DOHH2 (cell line): Measurements from ENCODE around the gene LAMB2.

Experiments
- H3F3A ChIP-seq: fragments of 200-600 bp; sonication (generic), shearing (Covaris generic); 2 replicates; pipeline ENCODE4 v1.6.0; 2016; ENCODE audit warnings: antibody characterized with exemption, mild to moderate bottlenecking; ENCODE audit not compliant: control insufficient read depth, insufficient read depth
- H3K27ac ChIP-seq: fragments of 200-600 bp; sonication (generic); 2 replicates; pipeline ENCODE4 v1.5.1; 2014; ENCODE audit warnings: low read depth, mild to moderate bottlenecking, low read length, moderate library complexity
- H3K27me3 ChIP-seq: fragments of 200-600 bp; sonication (generic); 2 replicates; pipeline ENCODE4 v1.6.1; 2014; ENCODE audit warnings: mild to moderate bottlenecking, low read length, mixed read lengths; ENCODE audit not compliant: control insufficient read depth
- H3K36me3 ChIP-seq: fragments of 200-600 bp; sonication (generic); 2 replicates; pipeline ENCODE4 v1.6.1; 2014; ENCODE audit warnings: mild to moderate bottlenecking, low read length, moderate library complexity, mixed read lengths; ENCODE audit not compliant: control insufficient read depth
- H3K4me1 ChIP-seq: fragments of 200-600 bp; sonication (generic); 2 replicates; pipeline ENCODE4 v1.6.1; 2014; ENCODE audit warnings: mild to moderate bottlenecking, low read length, mixed read lengths; ENCODE audit not compliant: control insufficient read depth
- H3K4me2 ChIP-seq: fragments of 200-600 bp; sonication (generic); 2 replicates; pipeline ENCODE4 v1.6.0; 2014; ENCODE audit warnings: mild to moderate bottlenecking, low read length, moderate library complexity
- H3K4me3 ChIP-seq: fragments of 200-600 bp; sonication (generic); 2 replicates; pipeline ENCODE4 v1.5.1; 2014; ENCODE audit warnings: mild to moderate bottlenecking, low read length, mixed read lengths
- H3K79me2 ChIP-seq: fragments of 200-600 bp; sonication (generic); 2 replicates; pipeline ENCODE4 v1.6.1; 2014; ENCODE audit warnings: mild to moderate bottlenecking, low read length, mixed read lengths; ENCODE audit not compliant: control insufficient read depth
- H3K9me2 ChIP-seq: fragments of 200-600 bp; sonication (generic); replicated peaks from 2 replicates; pipeline ENCODE4 v1.6.1; 2014; ENCODE audit warnings: mild to moderate bottlenecking, low read length, mixed read lengths; ENCODE audit not compliant: control insufficient read depth
- H3K9me3 ChIP-seq: fragments of 200-600 bp; sonication (generic); 2 replicates; pipeline ENCODE4 v1.6.1; 2014; ENCODE audit warnings: antibody characterized with exemption, low read length, mixed read lengths; ENCODE audit not compliant: control insufficient read depth, insufficient read depth
- H4K20me1 ChIP-seq: fragments of 200-600 bp; sonication (generic); 2 replicates; pipeline ENCODE4 v1.6.0; 2014; ENCODE audit warnings: low read depth, mild to moderate bottlenecking, antibody characterized with exemption, low read length, moderate library complexity; ENCODE audit not compliant: control insufficient read depth, insufficient read depth
- CTCF ChIP-seq: fragments of 200-600 bp; sonication (generic); IDR thresholded peaks from one replicate; pipeline ENCODE4 v1.5.1; 2014; ENCODE audit warnings: antibody characterized with exemption, mild to moderate bottlenecking, low read depth, low read length; ENCODE audit not compliant: poor library complexity, severe bottlenecking
- EZH2phosphoT487 ChIP-seq: fragments of 200-600 bp; sonication (generic); IDR thresholded peaks from 2 replicates; pipeline ENCODE4 v1.6.1; 2017; ENCODE audit warnings: borderline replicate concordance, mild to moderate bottlenecking, antibody characterized with exemption, low read length, moderate library complexity, mixed read lengths

Gene LAMB2

GRCh38 chr3:49140080-49140479 lies 7.2 kb upstream of the LAMB2 start:
- Histone ChIP-seq H3K4me1 (no peaks in the 10 kb centered on the region), H3K79me2 (no peaks in the 10 kb centered on the region), H3K27ac (no peak overlapping the region), H3K9me3 (peaks cover 5% of the 10 kb centered on the region; the same call in 1 of the 2 replicates), H4K20me1 (no peaks in the 10 kb centered on the region), H3K4me3 (no peak overlapping the region), H3K27me3 (peaks cover 3% of the 10 kb centered on the region; the same call in 1 of the 2 replicates), H3K36me3 (no peaks in the 10 kb centered on the region), H3K9me2 (no peaks in the 10 kb centered on the region), H3K4me2 (no peak overlapping the region), H3F3A (no peaks in the 10 kb centered on the region)
- TF ChIP-seq EZH2phosphoT487 = no peak

GRCh38 chr3:49135499-49135898 lies 2.6 kb upstream of the LAMB2 start:
- Histone ChIP-seq H3K79me2 (no peaks in the 10 kb centered on the region), H3K27me3 (peaks cover 3% of the 10 kb centered on the region; the same call in 1 of the 2 replicates), H4K20me1 (no peaks in the 10 kb centered on the region), H3K27ac (no peak overlapping the region), H3K9me2 (no peaks in the 10 kb centered on the region), H3K9me3 (no peaks in the 10 kb centered on the region), H3K4me1 (peaks cover 4% of the 10 kb centered on the region; the same call in 1 of the 2 replicates), H3F3A (no peaks in the 10 kb centered on the region), H3K4me3 (no peak overlapping the region), H3K36me3 (no peaks in the 10 kb centered on the region), H3K4me2 (no peak overlapping the region)
- TF ChIP-seq CTCF (no peak), EZH2phosphoT487 (no peak)

GRCh38 chr3:49134471-49135265 lies 1.8 kb upstream of the LAMB2 start:
- Histone ChIP-seq H3K4me1 (peaks cover 4% of the 10 kb centered on the region; the same call in 1 of the 2 replicates), H3K9me2 (no peaks in the 10 kb centered on the region), H3K27me3 (peaks cover 3% of the 10 kb centered on the region; the same call in 1 of the 2 replicates), H3K79me2 (no peaks in the 10 kb centered on the region), H3K27ac (no peak overlapping the region), H3K9me3 (no peaks in the 10 kb centered on the region), H4K20me1 (no peaks in the 10 kb centered on the region), H3F3A (no peaks in the 10 kb centered on the region), H3K4me3 (no peak overlapping the region), H3K36me3 (no peaks in the 10 kb centered on the region), H3K4me2 (no peak overlapping the region)
- TF ChIP-seq CTCF (no peak), EZH2phosphoT487 (no peak)

GRCh38 chr3:49133226-49133951 lies 539 bp upstream of the LAMB2 start:
- H3K36me3 ChIP-seq = no peaks in the 10 kb centered on the region
- no peaks in the 10 kb centered on the region for H3F3A ChIP-seq
- H3K27me3 ChIP-seq = peaks cover 3% of the 10 kb centered on the region; the same call in 1 of the 2 replicates
- H3K4me1 ChIP-seq = peaks cover 10% of the 10 kb centered on the region; the same call in 1 of the 2 replicates
- peak overlapping the region; percentile 55 for H3K4me3 ChIP-seq
- no peak for TF ChIP-seq EZH2phosphoT487
- TF ChIP-seq CTCF = no peak
- H3K9me2 ChIP-seq = no peaks in the 10 kb centered on the region
- no peaks in the 10 kb centered on the region for H3K79me2 ChIP-seq
- H4K20me1 ChIP-seq = no peaks in the 10 kb centered on the region
- H3K27ac ChIP-seq = no peak overlapping the region
- H3K9me3 ChIP-seq = no peaks in the 10 kb centered on the region
- peak overlapping the region; percentile 59 for H3K4me2 ChIP-seq
